Heart left ventricle (tissue), 16 donors: ENCODE measurements around the gene MFN1. TPM values are rescaled to one million over a fixed set of nuclear protein-coding genes. Genes with fewer than 3 reads are reported as not detected.

ENCODE experiments used
- ATAC-seq, 4 donors: fragments of 200-7000 bp; cut with Tn5 transposase; one replicate each; pipeline ENCODE4 v1.9.1; 2020 to 2022; ENCODE audit warnings: moderate library complexity in 4 of 4, mild to moderate bottlenecking in 3 of 4, moderate number of reproducible peaks in 1 of 4
- DNase-seq, 5 donors: peaks; one replicate each; pipeline ENCODE4 v3.0.0-alpha.2; 2020
- H3K27ac ChIP-seq, 12 donors: fragments of 200-600 bp; sonication (generic) in 4 of 12; one replicate each; pipeline versions ENCODE4 v1.5.0 to v1.8.0; 2016 to 2022; ENCODE audit warnings: mild to moderate bottlenecking in 2 of 12
- H3K27me3 ChIP-seq, 9 donors: fragments of 200-600 bp; sonication (generic) in 2 of 9; one replicate each; pipeline versions ENCODE4 v1.5.1 to v1.8.0; 2016 to 2022; ENCODE audit warnings: mild to moderate bottlenecking in 3 of 9
- H3K36me3 ChIP-seq, 9 donors: fragments of 200-600 bp; sonication (generic) in 2 of 9; one replicate each; pipeline versions ENCODE4 v1.5.0 to v1.8.0; 2018 to 2022; ENCODE audit warnings: mild to moderate bottlenecking in 2 of 9
- H3K4me1 ChIP-seq, 12 donors: fragments of 200-600 bp; sonication (generic) in 4 of 12; one replicate each; pipeline versions ENCODE4 v1.5.0 to v1.8.0; 2016 to 2022; ENCODE audit warnings: mild to moderate bottlenecking in 3 of 12
- H3K4me3 ChIP-seq, 12 donors: fragments of 200-600 bp; sonication (generic) in 4 of 12; one replicate each; pipeline versions ENCODE4 v1.5.0 to v1.8.0; 2017 to 2022; ENCODE audit warnings: mild to moderate bottlenecking in 9 of 12, moderate library complexity in 4 of 12
- H3K9me3 ChIP-seq, 12 donors: fragments of 200-600 bp; sonication (generic) in 4 of 12; one replicate each; pipeline versions ENCODE4 v1.5.0 to v1.8.0; 2016 to 2022; ENCODE audit warnings: mild to moderate bottlenecking in 1 of 12
- POLR2A ChIP-seq, 2 donors: fragments of 450-650 bp; IDR thresholded peaks; one replicate each; pipeline ENCODE4 v1.6.1; 2017; ENCODE audit warnings: antibody characterized with exemption in 2 of 2, mild to moderate bottlenecking in 2 of 2, moderate library complexity in 2 of 2
- WGBS, 4 donors: extraction: QIAGEN DNeasy Blood & Tissue Kit in 2 of 4; methylation state at CpG; one replicate each; pipeline versions ENCODE4 v1.1.5 to v1.1.7; 2013 to 2018; 5-methylcytosine and 5-hydroxymethylcytosine counted together
- intact Hi-C, 10 donors: fragments of 100-400 bp; cut with DNase I; formaldehyde crosslinking; loops; one replicate each; pipeline versions ENCODE4 v1.11.1 to v1.14.2; 2022
- polyA plus RNA-seq, 2 donors: library from polyadenylated mRNA; stranded (reverse); fragments of 200-250 nt; gene quantifications; one replicate each; pipeline ENCODE4 v1.2.3, GENCODE V29; 2013
- total RNA-seq, 9 donors: library from RNA; depleted of rRNA in 2 of 9; stranded (reverse); fragments of >200 nt in 2 of 9; fragmentation: NEBNext Ultra II Directional in 3 of 9; extraction: Animal tissue kit (Norgen Biotek cat#: 25700) in 3 of 9; gene quantifications; one replicate each; pipeline versions ENCODE4 v1.1.0 to v1.2.4, GENCODE V29; 2016 to 2023
- TF ChIP-seq, protein P1 (sequence below), 12 donors: fragments of 200-600 bp; sonication (generic) in 4 of 12; IDR thresholded peaks; one replicate each; pipeline versions ENCODE4 v1.5.0 to v1.8.0; 2018 to 2022; ENCODE audit warnings: antibody characterized with exemption in 12 of 12, mild to moderate bottlenecking in 5 of 12
- donor health status: ischemic (EF 13 %, LVEDD 7.1; RV severe dilation, severe dysfunction).
- donor health status: healthy with polysubstance abuse.
- donor health status: DM: no; HTN: yes; CAD: no.
- donor health status: DM: no; HTN: no; CAD: no.
- donor health status: ischemic (EF 25% LVEDD 6.9; RV normal size, moderate dysfunction).
- donor health status: ischemic (EF 25% LVEDD 5.7; RV mildly dilated, moderate dysfunction).
- donor health status: healthy.
- donor health status: DM: yes; HTN: yes; CAD: no.
- donor health status: ischemic (EF 35%, LVEDD 5.7; RV mildly dilated, moderate dysfunction).
- donor health status: nonischemic (EF 11% LVEDD 7.7; RV severe dilation, severe dysfunction).
- donor health status: DM: yes; HTN: yes; CAD: no.
- donor health status: PGD.
- donor health status: ischemic (EF 29% LVEDD 5.4; RV normal size, mild dysfunction).
- donor health status: nonischemic (EF 23%, LVEDD 6.1; RV moderate dilation, normal function).

MFN1 gene
- total and polyA plus RNA-seq, 11 donors: 10.8 to 78.0 (median 52.6) TPM

DNA sequence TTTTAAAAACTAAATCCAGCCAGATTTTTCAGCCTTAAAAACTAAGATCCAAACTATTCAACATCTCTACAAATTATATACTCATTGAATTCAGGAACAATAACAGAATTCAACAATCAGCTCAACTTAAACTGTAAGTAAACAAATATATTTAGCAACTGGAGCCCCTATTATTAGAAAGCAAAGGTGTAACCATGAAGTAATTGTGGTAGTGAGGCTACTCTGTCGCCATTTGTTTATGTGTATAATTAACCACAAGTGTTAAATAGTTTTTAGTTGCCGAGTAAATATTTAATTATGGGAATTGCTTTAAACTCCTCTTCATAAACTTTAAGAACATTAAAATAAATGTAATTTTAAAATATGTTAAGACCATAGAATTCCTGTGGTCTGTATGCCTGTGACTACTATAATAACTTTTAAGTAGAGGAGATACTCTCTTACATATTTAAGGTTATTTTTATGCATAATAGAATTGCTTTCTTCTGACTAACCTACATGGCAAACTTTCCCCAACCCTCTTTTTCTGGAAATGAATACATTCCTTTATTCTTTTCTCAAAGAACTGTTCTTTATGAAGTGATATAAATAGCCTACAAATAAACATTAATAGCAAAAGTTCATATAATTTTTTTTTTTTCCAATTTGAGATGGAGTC is 51.2 kb downstream of the MFN1 start:
- H3K27me3 ChIP-seq: no peaks in the 10 kb centered on the region
- intact Hi-C loops: no loop called here
- no peak for ATAC-seq
- H3K9me3 ChIP-seq: no peaks in the 10 kb centered on the region
- whole genome bisulfite sequencing, 4 donors: 67 to 88% (median 74%) methylated on average over 2 of the region's 2 CpGs
- no peaks in the 10 kb centered on the region for H3K4me1 ChIP-seq
- no peak for TF ChIP-seq POLR2A (IDR thresholded peaks at IDR 0.05)
- TF ChIP-seq, protein P1, sequence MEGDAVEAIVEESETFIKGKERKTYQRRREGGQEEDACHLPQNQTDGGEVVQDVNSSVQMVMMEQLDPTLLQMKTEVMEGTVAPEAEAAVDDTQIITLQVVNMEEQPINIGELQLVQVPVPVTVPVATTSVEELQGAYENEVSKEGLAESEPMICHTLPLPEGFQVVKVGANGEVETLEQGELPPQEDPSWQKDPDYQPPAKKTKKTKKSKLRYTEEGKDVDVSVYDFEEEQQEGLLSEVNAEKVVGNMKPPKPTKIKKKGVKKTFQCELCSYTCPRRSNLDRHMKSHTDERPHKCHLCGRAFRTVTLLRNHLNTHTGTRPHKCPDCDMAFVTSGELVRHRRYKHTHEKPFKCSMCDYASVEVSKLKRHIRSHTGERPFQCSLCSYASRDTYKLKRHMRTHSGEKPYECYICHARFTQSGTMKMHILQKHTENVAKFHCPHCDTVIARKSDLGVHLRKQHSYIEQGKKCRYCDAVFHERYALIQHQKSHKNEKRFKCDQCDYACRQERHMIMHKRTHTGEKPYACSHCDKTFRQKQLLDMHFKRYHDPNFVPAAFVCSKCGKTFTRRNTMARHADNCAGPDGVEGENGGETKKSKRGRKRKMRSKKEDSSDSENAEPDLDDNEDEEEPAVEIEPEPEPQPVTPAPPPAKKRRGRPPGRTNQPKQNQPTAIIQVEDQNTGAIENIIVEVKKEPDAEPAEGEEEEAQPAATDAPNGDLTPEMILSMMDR (IDR thresholded peaks at IDR 0.05): no peak
- no peak overlapping the region for H3K27ac ChIP-seq
- H3K36me3 ChIP-seq: peaks cover 4 to 96% (median 84%) of the 10 kb centered on the region in 9 donors
- no peak overlapping the region for H3K4me3 ChIP-seq
- DNase-seq: no peak

DNA sequence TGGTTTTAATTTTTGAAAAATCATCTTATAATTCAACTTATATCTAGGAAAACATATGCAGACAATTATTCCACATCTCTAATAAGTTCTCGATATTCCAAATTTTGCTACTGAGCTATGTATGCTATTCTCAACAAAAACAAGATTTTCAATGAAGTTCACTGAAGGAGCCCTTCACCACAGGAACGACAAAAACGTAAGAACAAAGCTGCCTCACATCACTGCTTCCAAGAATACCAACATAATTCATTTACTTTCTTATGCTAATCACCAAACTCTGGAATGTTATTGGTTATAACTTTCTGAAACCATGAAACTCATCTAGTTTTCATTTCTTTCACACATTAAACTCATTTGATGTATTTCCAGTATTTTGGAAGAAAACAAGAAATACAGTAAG is 54.1 kb downstream of the MFN1 start:
- ATAC-seq (no peak), DNase-seq (no peak)
- Histone ChIP-seq H3K27me3 (no peaks in the 10 kb centered on the region), H3K36me3 (peaks cover 4 to 99% (median 88%) of the 10 kb centered on the region in 9 donors), H3K4me1 (no peaks in the 10 kb centered on the region), H3K27ac (no peak overlapping the region), H3K9me3 (no peaks in the 10 kb centered on the region), H3K4me3 (no peak overlapping the region)
- WGBS, 4 donors: 87 to 91% (median 88%) methylated on average over 3 of the region's 3 CpGs
- intact Hi-C loops: no loop called here
- TF ChIP-seq POLR2A (IDR thresholded peaks at IDR 0.05): no peak
- TF ChIP-seq, protein P1 (IDR thresholded peaks at IDR 0.05): no peak

DNA sequence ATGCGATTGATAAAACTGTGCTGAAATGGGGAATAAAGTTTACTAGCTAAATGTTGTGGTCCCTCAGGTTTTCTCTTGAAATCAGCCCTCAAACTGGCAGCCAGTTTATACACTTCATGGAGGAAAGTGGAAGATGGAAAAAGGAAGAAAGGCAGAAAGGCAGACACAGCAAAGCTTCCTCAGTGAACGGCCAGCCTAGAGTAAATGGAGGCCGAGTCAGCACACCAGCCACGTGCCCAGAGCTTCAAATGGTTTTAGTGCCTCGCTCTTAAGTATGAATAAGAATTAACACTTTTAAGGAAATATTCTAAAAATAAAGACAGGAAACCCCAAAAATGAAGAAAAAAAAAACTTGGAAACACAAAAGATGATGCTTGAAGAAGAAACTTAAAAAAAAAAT is 55.5 kb downstream of the MFN1 start:
- peaks cover 4 to 100% (median 92%) of the 10 kb centered on the region in 9 donors for H3K36me3 ChIP-seq
- TF ChIP-seq POLR2A (IDR thresholded peaks at IDR 0.05): no peak
- TF ChIP-seq, protein P1 (IDR thresholded peaks at IDR 0.05): no peak
- H3K27ac ChIP-seq: peak overlapping the region in 1 of 12 donors; percentile 3
- DNase-seq (no peak), ATAC-seq (peak in 1 of 4 donors; percentile 33)
- no peak overlapping the region for H3K4me3 ChIP-seq
- H3K27me3 ChIP-seq: no peaks in the 10 kb centered on the region
- WGBS, 4 donors: 72 to 81% (median 75%) methylated on average over 5 of the region's 5 CpGs
- intact Hi-C loops: no loop called here
- no peaks in the 10 kb centered on the region for H3K4me1 ChIP-seq
- no peaks in the 10 kb centered on the region for H3K9me3 ChIP-seq

DNA sequence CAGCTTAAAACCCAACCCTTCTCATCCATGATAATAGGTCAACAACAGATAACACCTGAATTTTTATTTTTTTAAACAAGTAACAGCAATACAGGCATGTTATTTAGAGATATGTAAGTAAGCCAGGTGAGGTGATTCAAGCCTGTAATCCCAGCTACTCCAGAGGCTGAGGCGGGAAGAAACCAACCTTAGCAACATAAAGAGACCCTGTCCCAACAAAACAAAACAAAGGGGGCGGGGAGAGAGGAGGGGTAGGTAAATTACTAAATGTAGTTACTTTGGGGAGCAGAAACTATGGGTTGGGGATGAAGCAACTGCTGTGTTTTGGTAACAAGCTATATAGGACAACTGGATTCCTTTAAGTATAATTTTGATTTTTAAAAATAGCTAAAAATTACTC is 56.8 kb downstream of the MFN1 start:
- no peak for DNase-seq
- no peaks in the 10 kb centered on the region for H3K4me1 ChIP-seq
- intact Hi-C loops: no loop called here
- H3K9me3 ChIP-seq: no peaks in the 10 kb centered on the region
- H3K27me3 ChIP-seq: no peaks in the 10 kb centered on the region
- H3K27ac ChIP-seq: no peak overlapping the region
- peaks cover 4 to 92% (median 85%) of the 10 kb centered on the region in 9 donors for H3K36me3 ChIP-seq
- TF ChIP-seq POLR2A (IDR thresholded peaks at IDR 0.05): no peak
- TF ChIP-seq, protein P1 (IDR thresholded peaks at IDR 0.05): no peak
- no peak overlapping the region for H3K4me3 ChIP-seq
- no peak for ATAC-seq
- WGBS, 4 donors: 95 to 99% (median 97%) methylated on average over 2 of the region's 2 CpGs
